GM12874 (cell line): Measurements from ENCODE around the gene PRAMEF13.
"Not testable (repeated sequence)": the region's sequence is repeated elsewhere in the genome, so short reads cannot be mapped to it uniquely, and the experiment has no call there.

ENCODE experiments used
- CTCF ChIP-seq: IDR thresholded peaks from 2 replicates; pipeline ENCODE4 v1.5.1; 2011; ENCODE audit warnings: low read depth, mild to moderate bottlenecking, control low read depth, low read length, moderate library complexity; ENCODE audit not compliant: insufficient read depth

Gene PRAMEF13

DNA sequence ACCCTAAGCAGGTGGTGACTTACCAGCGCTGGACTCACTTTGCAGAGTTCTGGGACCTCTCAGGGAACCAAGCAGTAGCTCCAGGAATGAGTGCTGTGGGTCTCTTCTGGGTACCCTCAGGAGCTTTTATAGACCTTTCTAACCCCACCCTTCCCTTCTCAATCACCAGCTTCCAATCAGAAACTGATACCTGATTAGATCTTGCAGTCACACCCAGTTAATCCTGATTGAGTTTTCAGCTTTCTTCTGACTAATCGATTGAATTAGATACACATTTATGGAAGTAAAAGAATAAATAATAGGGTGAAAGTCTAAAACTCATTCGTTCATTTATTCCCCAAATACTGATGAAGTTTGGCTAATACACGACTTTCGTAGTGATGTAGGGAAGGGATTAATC is at the start of gene PRAMEF13:
TSS of gene PRAMEF13 (minus strand) at position 101 of the 400 bp plus-strand sequence. CDS start 1,820 bp downstream, outside the sequence.
- not testable (repeated sequence) for TF ChIP-seq CTCF

DNA sequence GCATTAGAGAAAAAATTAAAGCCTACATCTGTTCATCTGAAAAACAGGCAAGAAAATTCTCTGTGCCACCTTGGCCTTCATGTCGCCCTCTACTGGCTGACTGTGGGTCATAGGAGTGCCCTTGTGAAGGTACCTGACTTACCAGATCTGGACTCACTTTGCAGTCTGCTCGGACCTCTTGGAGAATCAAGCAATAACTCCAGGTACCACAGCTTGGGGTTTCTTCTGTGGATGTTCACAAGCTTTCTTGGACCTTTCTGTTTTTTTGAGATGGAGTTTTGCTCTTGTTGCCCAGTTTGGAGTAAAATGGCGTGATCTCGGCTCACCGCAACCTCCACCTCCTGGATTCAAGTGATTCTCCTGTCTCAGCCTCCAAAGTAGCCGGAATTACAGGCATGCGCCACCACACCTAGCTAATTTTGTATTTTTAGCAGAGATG is 27.2 kb upstream of the PRAMEF13 start:
- TF ChIP-seq CTCF = peak; percentile 84

DNA sequence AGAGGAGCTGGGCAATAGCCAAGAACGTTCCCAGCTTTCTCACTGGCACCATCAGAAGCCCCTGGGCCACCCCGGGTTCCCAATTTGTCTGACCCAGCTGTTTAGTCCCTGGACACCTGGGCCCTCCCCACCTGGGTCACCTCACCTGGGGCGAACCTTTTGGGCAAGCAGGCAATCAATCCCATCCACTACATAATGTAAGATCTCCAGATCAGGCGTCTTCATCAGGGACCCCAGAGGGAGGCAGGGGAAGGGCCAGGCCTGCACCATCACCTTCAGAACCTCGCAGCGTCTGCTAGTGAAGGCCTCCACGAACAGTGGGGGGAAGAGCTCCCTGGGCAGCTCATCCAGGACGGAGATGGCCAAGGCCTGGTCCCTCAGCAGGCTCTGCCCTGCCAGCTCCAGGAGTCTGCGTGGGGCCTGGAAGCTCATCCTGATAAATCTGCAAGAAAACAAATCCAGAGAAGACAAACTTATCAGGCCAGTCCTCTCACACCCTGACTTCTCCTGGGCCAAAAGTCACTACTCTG is 24.5 kb upstream of the PRAMEF13 start, which contains the start of gene PRAMEF18:
TSS of gene PRAMEF18 (minus strand) at position 480 of the 530 bp plus-strand sequence. CDS start at position 432, 48 bp downstream.
- not testable (repeated sequence) for TF ChIP-seq CTCF

DNA sequence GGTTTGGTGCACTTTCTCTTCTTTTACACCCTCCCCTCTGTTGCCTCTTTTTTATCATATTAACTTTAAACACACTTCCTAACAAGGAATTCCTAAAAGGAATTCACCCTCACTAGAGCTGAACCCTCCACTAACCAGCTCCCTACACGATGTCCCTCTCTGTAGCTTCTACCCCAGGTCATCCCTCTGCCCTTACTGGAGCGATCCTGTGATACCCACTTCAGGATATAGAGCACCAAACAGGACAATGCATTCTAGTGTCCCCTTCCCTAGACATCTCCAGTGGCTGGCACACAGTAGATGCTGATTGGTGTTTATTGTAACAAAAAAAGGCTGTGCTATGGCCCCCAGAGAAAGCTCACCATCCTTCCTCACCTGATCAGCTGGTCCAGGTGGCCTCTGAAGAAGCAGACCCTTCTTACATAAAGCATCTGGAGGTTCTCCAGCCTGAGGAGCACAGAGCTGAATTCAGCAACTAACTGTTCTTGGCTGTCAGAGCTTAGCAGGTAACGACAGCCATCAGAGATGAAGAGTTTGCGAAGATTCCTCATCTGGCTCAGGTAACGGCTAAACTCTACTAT is 23.4 kb upstream of the PRAMEF13 start:
- no peak for TF ChIP-seq CTCF

DNA sequence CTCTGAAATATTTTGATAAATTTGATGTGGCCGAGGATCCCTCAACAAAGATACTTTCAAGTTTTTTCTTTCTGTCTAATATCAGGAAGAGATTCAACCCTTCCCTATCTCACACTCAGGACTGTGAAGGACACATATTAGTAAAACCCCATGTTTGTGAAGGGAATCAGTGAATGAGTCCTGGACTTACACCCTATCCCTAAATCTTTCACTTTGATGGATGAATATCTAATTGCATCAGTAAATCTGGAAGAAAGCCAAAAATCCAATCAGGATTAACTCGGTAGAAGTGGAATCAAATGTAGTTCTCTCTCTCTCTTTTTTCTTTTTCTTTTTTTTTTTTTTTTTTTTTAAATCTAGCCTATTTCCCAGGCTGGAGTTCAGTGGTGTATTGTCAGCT is 29.7 kb downstream of the PRAMEF13 start, which contains the start of gene PRAMEF9:
TSS of gene PRAMEF9 (plus strand) at position 301 of the 400 bp plus-strand sequence. CDS start 3,433 bp downstream, outside the sequence.
- TF ChIP-seq CTCF = not testable (repeated sequence)

DNA sequence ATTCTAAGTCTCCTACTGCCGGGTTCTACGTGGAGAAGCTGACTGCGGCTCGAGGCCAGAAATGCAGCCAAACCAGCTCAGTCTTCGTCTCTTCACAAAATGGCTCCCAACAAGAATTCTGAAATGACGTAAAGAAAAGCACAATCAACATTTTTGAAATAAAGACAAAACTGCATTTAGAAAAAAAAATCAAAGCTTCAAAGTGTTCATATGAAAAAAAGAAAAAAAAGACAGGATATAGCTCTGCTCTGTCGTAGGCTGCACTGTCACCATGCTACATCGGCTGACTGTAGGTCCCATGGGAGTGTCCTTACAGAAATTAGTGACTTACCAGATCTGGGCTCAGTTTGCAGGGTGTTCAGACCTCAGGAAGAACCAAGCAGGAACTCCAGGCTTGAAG is 35.7 kb downstream of the PRAMEF13 start, which contains the start of gene HNRNPCL4:
TSS of gene HNRNPCL4 (minus strand) at position 101 of the 400 bp plus-strand sequence. CDS start 164 bp downstream, outside the sequence.
- not testable (repeated sequence) for TF ChIP-seq CTCF

DNA sequence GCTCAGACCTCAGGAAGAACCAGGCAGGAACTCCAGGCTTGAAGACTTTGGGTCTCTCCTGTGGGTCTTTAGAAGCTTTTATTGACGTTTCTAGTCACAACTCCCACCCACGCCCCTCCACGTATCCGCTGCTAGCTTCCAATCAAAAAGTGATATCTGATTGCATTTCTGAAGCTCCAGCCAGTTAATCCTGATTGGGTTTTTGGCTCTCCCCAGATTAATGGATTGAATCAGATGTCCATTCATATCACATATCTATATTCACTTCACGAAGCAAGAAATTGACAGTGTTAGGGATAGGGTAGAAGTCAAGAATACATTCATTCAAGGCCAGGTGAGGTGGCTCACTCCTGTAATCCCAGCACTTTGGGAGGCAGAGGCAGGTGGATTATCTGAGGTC is 45.3 kb downstream of the PRAMEF13 start, which contains the start of gene PRAMEF26:
TSS of gene PRAMEF26 (minus strand) at position 101 of the 400 bp plus-strand sequence. CDS start 2,914 bp downstream, outside the sequence.
- not testable (repeated sequence) for TF ChIP-seq CTCF
